A673 (cell line): ENCODE measurements around the gene SMARCAL1. TPM values are rescaled to one million over a fixed set of nuclear protein-coding genes. Genes with fewer than 3 reads are reported as not detected.

Source experiments
- BruUV-seq: library from RNA; stranded (reverse); fragments of 400-500 nt; replicated peaks from 2 replicates; lab custom pipeline; 2021; lab: Mats Ljungman, UMichigan
- CTCF ChIA-PET: fragments of 300-600 bp; sonication (Branson Sonifier 250); formaldehyde crosslinking; loops from one replicate; lab custom pipeline; 2022; ENCODE audit warnings: antibody characterized with exemption; lab: Charles Lee
- POLR2A ChIA-PET: fragments of 300-600 bp; sonication (Branson Sonifier 250); formaldehyde crosslinking; loops from one replicate; lab custom pipeline; 2022; ENCODE audit warnings: antibody characterized with exemption; ENCODE audit not compliant: low non-redundant PET; lab: Charles Lee
- DNase-seq: peaks from one replicate; pipeline ENCODE4 v3.0.0-alpha.2; 2015; ENCODE audit warnings: low spot score
- H3K27ac ChIP-seq: fragments of 200-600 bp; sonication (generic); 2 replicates; pipeline ENCODE4 v1.5.1; 2016; ENCODE audit warnings: mixed run types, low read depth, mild to moderate bottlenecking, mixed read lengths, antibody characterized with exemption, low read length; ENCODE audit not compliant: poor library complexity, severe bottlenecking
- H3K27me3 ChIP-seq: fragments of 200-600 bp; sonication (generic); replicated peaks from 2 replicates; pipeline ENCODE4 v1.6.1; 2017; ENCODE audit warnings: mixed run types, low read depth, mild to moderate bottlenecking, mixed read lengths, antibody characterized with exemption, low read length; ENCODE audit not compliant: insufficient read depth, poor library complexity
- H3K36me3 ChIP-seq: fragments of 200-600 bp; sonication (generic); 2 replicates; pipeline ENCODE4 v1.6.1; 2016; ENCODE audit warnings: mixed run types, mild to moderate bottlenecking, mixed read lengths, antibody characterized with exemption, low read length; ENCODE audit not compliant: insufficient read depth, poor library complexity, severe bottlenecking
- H3K4me1 ChIP-seq: fragments of 200-600 bp; sonication (generic); 2 replicates; pipeline ENCODE4 v1.6.1; 2017; ENCODE audit warnings: mixed run types, mild to moderate bottlenecking, mixed read lengths, antibody characterized with exemption, low read length; ENCODE audit not compliant: insufficient read depth, poor library complexity, severe bottlenecking
- H3K4me3 ChIP-seq: fragments of 200-600 bp; sonication (generic); 2 replicates; pipeline ENCODE4 v1.5.1; 2016; ENCODE audit warnings: low read depth, mixed run types, mild to moderate bottlenecking, mixed read lengths, low read length; ENCODE audit not compliant: poor library complexity, severe bottlenecking
- H3K9me3 ChIP-seq: fragments of 200-600 bp; sonication (generic); 2 replicates; pipeline ENCODE4 v1.6.1; 2016; ENCODE audit warnings: mixed run types, low read depth, mild to moderate bottlenecking, mixed read lengths, antibody characterized with exemption, low read length; ENCODE audit not compliant: poor library complexity, severe bottlenecking
- CTCF ChIP-seq: fragments of 300-800, 200-600 bp; sonication (generic); conservative IDR thresholded peaks from 2 replicates; pipeline ENCODE4 v1.5.1; 2017; ENCODE audit warnings: low read depth, mild to moderate bottlenecking, antibody characterized with exemption, low read length, moderate library complexity, mixed read lengths
- EZH2 ChIP-seq: fragments of 200-600 bp; sonication (generic); IDR thresholded peaks from 2 replicates; pipeline ENCODE4 v1.6.1; 2017; ENCODE audit warnings: borderline replicate concordance, low read depth, mild to moderate bottlenecking, mixed read lengths, antibody characterized with exemption, low read length; ENCODE audit not compliant: poor library complexity, severe bottlenecking
- intact Hi-C: fragments of 100-400 bp; cut with micrococcal nuclease; formaldehyde crosslinking; loops from one replicate; pipeline ENCODE4 v1.10.0; 2022; ENCODE audit not compliant: unreplicated experiment
- total RNA-seq: library from RNA; stranded (reverse); gene quantifications from 2 replicates; pipeline ENCODE4 v1.2.3, GENCODE V29; 2021

The SMARCAL1 gene
- total RNA-seq, 1 experiment from 2014 or later, result 20.7 TPM

GRCh38 chr2:216501854-216502253 is 89.6 kb downstream of the SMARCAL1 start:
- no peak overlapping the region for H3K27ac ChIP-seq
- H3K4me3 ChIP-seq, result no peak overlapping the region
- H3K27me3 ChIP-seq, result no peaks in the 10 kb centered on the region
- intact Hi-C loops, result no loop called here
- TF ChIP-seq EZH2 (no peak), CTCF (no peak)
- ChIA-PET CTCF (no interaction called here), POLR2A (no interaction called here)
- DNase-seq, result no peak
- peaks cover 81% of the 10 kb centered on the region for H3K36me3 ChIP-seq
- no TSS peak for BruUV-seq
- H3K4me1 ChIP-seq, result peaks cover 33% of the 10 kb centered on the region
- no peaks in the 10 kb centered on the region for H3K9me3 ChIP-seq

- BruUV-seq, result no TSS peak
- peak overlapping the region; percentile 12 for H3K27ac ChIP-seq
- intact Hi-C loops, result no loop called here
- POLR2A ChIA-PET, result no interaction called here
- CTCF ChIA-PET, result no interaction called here
- H3K9me3 ChIP-seq, result no peaks in the 10 kb centered on the region
- H3K36me3 ChIP-seq, result peaks cover 87% of the 10 kb centered on the region
- DNase-seq, result no peak
- peaks cover 32% of the 10 kb centered on the region for H3K4me1 ChIP-seq
- H3K4me3 ChIP-seq, result no peak overlapping the region
- no peaks in the 10 kb centered on the region for H3K27me3 ChIP-seq
- no peak for TF ChIP-seq EZH2
- TF ChIP-seq CTCF, result no peak
Measured at GRCh38 chr2:216502381-216503158, 90.3 kb downstream of the SMARCAL1 start.

GRCh38 chr2:216503159-216503629 is 90.9 kb downstream of the SMARCAL1 start:
- no peak overlapping the region for H3K4me3 ChIP-seq
- no peaks in the 10 kb centered on the region for H3K9me3 ChIP-seq
- intact Hi-C loops, result no loop called here
- peaks cover 26% of the 10 kb centered on the region for H3K4me1 ChIP-seq
- peak overlapping the region; percentile 12 for H3K27ac ChIP-seq
- H3K36me3 ChIP-seq, result peaks cover 87% of the 10 kb centered on the region
- ChIA-PET POLR2A (no interaction called here), CTCF (no interaction called here)
- TF ChIP-seq EZH2 (no peak), CTCF (no peak)
- no peaks in the 10 kb centered on the region for H3K27me3 ChIP-seq
- DNase-seq, result no peak
- no TSS peak for BruUV-seq
